Upper lobe of left lung (tissue), 4 donors: ENCODE measurements around the gene CAMK2G.

Source experiments
- EP300 ChIP-seq, 4 donors: sonication (generic); formaldehyde crosslinking; IDR thresholded peaks; one replicate each; pipeline ENCODE4 v1.5.1; 2017; ENCODE audit warnings: antibody characterized with exemption in 4 of 4, control low read depth in 2 of 4
- POLR2A ChIP-seq, 4 donors: fragments of 450-650 bp; IDR thresholded peaks; one replicate each; pipeline ENCODE4 v1.5.1; 2016 to 2017; ENCODE audit warnings: antibody characterized with exemption in 4 of 4, mild to moderate bottlenecking in 2 of 4
- POLR2AphosphoS5 ChIP-seq, 2 donors: sonication (generic); formaldehyde crosslinking; IDR thresholded peaks; one replicate each; pipeline ENCODE4 v1.5.1; 2017; ENCODE audit warnings: antibody characterized with exemption in 2 of 2
- TF ChIP-seq, protein P1 (sequence below), 6 experiments: fragments of 450-650 bp in 4 of 6; fragments of 200-600 bp in 2 of 6; sonication (generic) in 2 of 6; IDR thresholded peaks; one replicate each; pipeline ENCODE4 v1.5.1; 2016 to 2019; ENCODE audit warnings: antibody characterized with exemption in 6 of 6

DNA sequence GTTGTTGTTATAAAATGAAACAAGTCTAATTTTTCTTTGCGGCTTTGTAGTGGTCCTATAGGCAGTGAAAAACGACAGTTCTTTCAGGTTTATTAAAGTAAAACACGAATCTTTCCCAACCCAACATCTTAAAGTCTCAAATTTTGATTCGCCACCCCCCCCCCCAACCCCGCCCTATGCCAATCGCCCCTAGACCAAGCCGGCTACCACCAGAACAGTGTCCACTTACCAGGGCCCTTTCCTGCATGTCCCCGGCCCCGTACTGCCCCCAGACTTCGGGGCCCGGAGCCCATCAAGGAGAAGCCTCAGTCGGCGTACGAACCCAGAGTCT is 92.8 kb downstream of the CAMK2G start:
- TF ChIP-seq, protein P1, sequence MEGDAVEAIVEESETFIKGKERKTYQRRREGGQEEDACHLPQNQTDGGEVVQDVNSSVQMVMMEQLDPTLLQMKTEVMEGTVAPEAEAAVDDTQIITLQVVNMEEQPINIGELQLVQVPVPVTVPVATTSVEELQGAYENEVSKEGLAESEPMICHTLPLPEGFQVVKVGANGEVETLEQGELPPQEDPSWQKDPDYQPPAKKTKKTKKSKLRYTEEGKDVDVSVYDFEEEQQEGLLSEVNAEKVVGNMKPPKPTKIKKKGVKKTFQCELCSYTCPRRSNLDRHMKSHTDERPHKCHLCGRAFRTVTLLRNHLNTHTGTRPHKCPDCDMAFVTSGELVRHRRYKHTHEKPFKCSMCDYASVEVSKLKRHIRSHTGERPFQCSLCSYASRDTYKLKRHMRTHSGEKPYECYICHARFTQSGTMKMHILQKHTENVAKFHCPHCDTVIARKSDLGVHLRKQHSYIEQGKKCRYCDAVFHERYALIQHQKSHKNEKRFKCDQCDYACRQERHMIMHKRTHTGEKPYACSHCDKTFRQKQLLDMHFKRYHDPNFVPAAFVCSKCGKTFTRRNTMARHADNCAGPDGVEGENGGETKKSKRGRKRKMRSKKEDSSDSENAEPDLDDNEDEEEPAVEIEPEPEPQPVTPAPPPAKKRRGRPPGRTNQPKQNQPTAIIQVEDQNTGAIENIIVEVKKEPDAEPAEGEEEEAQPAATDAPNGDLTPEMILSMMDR (IDR thresholded peaks at IDR 0.05): no peak
- TF ChIP-seq POLR2A (IDR thresholded peaks at IDR 0.05): no peak
- no peak for TF ChIP-seq EP300 (IDR thresholded peaks at IDR 0.05)
- TF ChIP-seq POLR2AphosphoS5 (IDR thresholded peaks at IDR 0.05): no peak
